ENCODE measurements around the gene PGM1.

The PGM1 gene

DNA sequence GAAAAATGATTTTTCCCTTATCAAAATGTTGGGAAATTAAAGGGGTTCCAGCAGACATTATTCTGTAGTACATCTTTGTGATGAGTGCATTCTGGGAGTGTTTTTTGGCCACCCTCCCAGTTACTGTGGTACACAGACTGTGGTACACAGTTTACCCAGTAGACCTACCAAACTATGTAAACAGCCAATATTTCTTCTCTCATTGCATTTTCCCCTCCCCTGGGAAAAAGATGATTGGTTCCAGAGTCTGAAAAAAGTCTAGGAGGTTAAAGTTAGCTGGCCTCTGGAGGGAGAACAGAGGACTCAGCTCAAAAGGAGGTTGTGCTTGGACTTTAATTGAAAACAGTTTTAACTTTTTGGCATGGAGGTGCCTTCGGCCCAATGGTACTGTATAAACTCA is 42.5 kb downstream of the PGM1 start:
- DNase-seq, result no peak

DNA sequence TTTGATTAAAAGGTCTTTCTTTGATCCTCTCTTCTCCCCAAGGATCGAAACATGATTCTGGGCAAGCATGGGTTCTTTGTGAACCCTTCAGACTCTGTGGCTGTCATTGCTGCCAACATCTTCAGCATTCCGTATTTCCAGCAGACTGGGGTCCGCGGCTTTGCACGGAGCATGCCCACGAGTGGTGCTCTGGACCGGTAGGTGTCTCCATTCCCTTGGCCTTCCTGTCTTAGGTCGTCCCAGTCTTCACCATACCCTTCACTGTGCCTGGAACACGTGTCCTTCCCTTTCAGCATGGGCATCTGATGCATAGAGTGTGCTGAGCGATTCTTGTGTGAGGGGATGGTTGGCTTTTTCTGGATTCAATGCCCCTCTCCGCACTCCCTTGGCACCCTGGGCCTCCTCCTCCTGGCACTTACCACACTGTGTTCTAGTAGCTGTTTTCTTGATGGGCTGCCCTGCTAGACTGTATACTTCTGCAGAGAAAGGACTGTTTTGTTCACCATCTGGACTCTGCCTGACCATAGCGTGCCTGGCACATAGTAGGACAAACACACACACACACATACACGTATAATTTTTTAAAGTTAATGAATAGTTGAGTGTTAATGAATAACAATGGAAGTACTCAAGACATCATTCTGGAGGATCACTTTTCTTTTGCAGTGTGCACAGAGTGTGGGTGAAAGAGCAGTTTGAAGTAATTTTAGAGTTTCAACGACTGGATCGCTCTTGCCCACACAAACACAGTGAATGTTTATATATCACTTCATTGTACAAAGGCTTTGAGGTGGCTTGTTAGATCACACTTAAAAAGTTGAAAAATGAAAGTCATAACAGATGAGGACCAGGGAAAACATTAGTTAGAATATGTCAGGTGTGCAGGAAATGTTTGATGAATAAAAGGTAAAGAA is 43.2 kb downstream of the PGM1 start:
- no peak for DNase-seq

DNA sequence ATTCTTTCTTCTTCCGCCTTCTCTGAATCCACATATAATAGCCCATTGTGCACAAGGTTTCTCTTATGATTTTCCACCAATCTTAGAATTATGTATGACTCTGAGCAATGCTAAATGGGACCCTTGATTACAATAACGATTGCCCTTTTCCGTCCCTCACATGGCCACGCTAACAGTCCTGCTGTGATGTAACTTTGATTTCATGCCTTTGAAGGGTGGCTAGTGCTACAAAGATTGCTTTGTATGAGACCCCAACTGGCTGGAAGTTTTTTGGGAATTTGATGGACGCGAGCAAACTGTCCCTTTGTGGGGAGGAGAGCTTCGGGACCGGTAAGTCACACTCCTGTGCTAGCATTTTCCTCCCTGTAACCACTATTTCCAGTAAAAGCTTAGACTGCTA is 45.3 kb downstream of the PGM1 start:
- DNase-seq, result no peak

DNA sequence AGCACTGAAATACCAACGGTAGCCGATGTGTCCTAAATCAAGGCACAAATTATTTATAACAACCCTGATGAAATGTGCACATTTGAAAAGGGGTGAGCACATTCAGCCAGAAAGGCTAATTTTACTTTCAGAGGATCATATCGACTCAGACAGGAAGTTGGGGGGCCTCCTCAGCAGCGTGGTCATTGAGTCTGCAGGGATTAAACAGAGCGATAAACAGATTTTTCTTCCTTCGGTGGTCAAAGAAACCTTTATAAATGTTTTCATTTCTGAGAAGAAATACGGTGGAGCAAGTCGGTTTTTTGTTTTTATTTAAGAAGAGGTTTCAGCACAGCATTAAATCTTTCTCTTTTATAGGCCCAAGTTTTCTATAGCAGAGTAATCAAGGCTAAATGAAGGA is 45.7 kb downstream of the PGM1 start:
- no peak for DNase-seq

DNA sequence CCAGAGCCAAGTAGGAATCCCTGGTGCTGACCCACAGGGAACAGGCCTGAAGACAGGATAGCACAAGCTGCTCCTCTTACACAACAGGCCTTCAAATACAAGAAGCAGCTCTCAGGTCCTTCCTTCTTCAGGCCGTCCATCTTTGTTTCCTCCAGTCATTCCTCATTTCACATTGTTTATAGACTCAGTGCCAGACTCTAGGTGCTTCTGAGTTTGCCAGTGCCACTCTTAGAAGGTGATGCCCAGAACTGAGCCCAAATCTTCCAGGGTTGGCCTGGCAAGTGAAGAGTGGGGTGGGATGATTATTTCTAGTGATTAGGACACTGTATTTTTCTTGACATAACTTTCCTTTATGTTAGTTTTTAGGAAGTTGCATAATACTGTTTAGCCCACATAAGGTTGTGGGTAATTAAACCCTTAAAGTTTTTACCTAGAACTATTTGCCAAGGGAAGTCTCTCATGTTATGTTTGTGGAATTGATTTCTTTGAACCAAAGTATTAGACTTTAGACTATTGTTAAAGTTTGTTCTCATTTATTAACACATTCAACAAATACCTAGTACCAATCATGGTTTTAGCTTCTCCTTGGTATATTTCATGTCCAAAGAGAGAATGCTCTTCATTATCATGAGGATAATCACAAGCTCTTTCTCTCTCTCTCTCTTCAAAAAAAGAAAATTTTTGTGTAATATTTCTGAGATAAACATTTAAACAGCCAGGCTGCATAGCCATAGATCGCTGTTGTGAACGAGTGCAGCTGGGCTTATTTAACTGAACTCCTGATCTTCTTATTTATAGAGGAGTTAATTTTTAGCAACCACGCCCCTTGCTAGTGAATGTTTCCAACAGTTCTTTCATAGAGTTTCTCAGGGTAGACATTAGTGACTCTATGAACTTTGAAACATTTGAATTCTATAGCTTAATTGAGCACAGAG is 47.7 kb downstream of the PGM1 start:
- DNase-seq, result no peak

DNA sequence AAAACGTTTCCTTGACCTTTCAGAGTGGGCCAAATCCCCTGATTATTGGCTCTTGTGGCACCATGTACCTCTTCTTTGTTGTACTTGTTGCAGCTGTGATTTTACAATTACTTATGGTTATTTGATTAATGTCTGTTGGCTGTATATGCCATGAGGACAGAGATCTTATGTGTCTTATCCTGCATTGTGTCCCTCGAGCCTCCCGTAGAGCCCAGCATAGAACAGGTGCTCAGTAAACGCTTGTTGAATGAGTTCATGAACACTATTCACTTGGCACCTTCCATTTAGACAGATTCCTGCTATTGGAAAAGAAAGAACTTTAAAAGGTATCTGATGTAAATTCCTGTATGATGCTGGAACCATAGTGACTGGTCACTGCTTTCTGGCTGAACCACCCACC is 48.4 kb downstream of the PGM1 start:
- DNase-seq, result no peak

DNA sequence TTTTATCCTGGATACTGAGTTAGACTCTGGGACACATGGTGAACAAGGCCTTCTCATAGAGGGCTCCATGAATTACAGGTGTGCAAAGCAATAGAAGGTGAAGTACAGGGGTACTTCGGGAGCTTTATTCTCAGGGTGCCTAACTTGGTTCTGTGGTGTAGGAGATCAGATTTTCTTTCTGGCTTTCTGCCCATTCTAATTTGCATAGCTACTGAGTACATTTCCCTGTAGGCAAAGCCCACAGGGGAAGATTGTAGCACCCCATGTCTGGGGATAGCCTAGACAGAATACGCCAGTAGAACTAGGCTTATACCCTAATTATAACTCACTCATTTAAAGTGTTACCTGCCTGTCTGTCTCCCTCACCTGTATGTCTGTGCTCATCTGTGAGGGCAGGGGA is 49.7 kb downstream of the PGM1 start:
- no peak for DNase-seq

DNA sequence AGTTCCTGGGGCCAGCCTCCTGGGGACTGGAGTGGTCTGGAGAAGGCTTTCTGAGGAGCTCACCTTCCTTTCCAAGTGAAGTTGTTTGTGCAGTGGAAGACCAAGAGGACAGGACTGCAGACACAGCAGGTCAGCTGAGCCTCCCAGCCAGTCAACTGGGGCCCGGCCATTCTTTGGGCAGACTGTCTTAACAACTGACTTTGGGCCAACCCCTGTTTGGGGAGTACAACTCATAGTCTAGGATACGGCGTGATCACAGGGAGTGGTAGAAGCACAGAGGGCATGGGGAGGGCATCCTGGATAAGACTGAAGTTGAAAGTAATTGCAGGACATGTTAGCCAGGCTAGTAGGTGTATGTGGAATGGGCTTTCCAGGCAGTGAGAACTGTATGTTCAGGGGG is 50.3 kb downstream of the PGM1 start:
- no peak for DNase-seq

DNA sequence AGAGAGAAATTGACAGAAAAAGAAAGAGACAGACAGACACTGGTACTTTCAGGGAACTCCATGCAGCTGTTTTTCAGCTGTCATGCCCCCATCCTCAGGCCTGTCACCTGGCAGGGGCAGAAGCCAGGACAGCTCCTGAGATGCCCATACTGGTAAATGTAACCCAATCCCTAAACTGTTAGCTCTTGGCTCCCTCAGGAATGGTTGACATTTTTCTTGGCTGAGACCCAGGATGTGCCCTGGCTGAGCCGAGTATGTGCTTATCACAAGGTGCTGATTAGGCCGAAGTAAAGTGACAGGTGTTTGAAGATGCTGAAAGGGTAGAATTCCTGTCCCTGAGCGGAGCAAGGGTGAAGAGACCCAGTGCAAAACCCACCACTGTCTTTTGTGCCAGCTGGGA is 50.7 kb downstream of the PGM1 start:
- no peak for DNase-seq

DNA sequence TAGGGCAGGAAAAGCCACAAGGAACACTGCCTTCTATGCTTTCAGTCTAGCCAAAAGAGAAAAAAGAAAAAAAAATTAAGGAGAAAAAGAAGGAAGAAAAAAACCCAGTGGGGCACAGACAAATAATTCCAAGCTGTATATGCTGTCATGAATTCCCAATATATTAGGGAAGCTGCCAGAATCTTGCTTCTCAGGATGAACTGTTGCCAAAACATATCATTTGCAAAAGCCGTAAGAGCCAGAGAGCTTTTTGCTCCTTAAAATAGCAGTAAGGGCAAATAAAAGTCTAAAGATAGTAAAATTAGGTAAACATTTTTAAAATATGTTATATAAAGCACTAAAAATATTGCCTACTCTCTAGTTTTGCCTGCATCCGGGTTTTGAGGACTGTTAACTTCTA is 52.1 kb downstream of the PGM1 start:
- DNase-seq, result no peak

DNA sequence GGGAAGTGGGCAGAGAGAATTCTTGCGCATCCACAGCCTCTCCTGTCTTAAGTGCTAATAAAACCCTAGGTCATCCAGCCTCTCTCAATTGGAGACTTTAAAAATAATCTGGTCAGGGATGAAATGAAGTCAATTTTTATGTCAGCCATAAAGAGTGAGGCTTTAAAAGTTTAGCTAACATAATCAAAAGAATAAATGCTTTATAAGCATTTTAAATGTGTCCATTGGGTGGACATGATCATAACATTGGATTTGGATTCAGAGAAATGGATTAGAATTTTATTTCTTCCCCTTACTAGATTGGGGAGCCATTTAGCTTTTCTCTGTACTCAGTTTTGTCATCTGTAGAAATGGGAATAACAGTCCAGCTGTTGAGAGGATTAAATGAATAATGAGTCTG is 55.5 kb downstream of the PGM1 start:
- no peak for DNase-seq

DNA sequence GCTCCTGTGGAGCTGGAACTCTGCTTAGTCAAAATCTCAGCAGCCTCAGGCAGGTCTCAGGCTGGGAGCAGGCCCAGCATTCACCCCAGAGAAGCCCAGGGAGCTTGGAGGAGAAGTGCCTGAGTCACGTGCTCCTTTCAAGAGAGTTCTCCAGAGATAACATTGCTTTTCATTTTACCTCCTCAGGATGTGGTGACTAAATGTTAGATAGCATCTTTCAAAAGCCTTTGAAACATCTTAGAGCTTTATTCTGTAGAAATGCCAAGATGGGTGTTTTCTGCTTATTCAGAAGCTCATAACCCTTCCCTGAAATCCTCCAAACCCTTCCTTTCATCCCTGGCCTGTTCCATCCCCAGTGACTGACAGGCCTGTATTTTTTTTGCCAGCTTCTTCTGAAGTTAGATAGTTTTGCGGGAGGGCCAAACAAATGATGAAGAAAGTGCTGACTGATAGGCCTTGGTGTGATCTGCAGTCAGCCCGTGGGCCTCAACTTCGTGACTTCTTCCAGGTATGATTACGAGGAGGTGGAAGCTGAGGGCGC is 58.0 kb downstream of the PGM1 start:
- DNase-seq, result peak in 2 of 5 experiments; percentile 39 to 90

DNA sequence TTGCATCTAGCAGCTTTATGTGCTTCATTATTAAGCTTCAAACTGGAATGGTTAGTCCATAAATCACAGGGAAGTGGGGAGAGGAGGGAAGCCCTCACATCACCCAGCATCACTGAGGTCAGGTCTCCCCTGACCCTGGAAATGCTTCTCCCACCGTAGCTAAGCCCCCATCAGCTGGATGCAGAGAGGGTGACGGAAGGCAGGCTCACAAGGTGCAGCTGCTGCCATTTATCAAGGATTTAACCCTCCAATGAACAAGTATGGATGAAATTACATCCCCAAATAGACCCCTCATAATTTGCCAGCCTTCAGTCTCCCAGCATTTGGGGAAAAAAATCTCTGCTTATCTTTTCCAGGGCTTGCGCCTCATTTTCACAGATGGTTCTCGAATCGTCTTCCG is 60.8 kb downstream of the PGM1 start:
- no peak for DNase-seq

DNA sequence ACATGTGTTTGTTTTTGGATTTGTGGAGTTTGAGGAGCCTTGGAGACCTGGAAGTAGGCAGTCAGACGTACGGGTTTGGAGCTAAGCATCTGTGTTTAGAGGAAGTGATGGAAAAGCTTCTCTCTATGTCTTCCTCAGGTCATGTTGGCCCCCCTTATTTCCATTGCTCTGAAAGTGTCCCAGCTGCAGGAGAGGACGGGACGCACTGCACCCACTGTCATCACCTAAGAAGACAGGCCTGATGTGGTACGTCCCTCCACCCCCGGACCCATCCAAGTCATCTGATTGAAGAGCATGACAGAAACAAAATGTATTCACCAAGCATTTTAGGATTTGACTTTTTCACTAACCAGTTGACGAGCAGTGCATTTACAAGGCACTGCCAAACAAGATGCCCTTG is 66.2 kb downstream of the PGM1 start:
- no peak for DNase-seq

DNA sequence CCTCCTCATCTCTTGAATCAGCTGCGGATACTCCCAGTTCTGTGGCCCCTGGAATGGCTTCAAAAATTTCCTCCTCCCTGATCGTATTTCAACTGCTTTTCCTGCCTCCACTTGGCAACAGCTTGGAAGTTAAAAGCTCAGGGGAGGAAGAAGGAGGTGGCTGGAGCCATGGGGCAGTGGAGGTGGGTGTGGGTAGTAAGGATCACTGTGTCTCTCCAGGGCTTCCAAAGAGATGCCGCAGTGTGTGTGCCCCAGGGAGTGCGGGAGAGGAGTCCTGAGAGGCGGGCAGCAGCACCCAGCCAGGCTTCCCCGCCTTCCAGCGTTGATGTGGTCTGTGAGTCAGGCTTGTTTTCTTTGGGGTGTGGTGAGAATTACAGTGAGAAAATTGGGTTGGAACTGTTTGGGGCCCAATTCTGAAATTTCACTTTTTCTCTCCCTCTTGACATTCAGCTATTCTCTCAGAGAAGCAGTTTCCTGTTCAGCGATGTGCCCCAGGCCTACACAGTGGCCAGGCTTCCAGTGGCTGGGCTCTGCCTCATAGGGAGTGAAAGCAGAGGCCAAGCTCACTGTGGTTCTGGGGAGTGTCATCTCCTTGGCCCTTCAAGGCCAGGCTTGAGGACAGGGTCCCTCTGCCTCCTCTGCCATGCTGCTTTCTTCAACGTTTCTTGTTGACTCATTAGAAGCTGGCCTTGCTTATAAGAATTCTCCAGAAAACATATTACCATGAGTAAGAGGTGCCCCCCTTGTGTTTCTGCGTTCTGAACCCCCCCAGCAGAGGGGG is 69.0 kb downstream of the PGM1 start:
- no peak for DNase-seq

DNA sequence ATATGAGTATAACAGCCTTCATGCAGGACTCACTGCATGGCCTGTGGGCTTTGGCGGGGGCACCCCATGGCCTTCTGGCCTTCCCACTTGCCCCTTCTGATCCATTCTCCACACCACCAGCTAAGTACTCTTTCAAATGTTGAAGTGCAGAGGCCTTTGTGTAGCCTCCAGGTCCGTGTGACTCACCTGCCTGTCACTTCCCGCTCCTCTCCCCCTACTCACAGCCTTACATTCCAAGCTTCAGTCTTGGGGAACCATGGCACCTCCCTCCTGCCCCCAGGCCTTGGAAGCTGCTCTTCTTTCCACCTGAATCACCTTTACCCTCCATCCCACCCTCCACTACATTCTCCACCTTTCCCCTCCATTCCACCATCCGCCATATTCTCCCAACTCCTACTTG is 69.6 kb downstream of the PGM1 start:
- DNase-seq, result no peak

DNA sequence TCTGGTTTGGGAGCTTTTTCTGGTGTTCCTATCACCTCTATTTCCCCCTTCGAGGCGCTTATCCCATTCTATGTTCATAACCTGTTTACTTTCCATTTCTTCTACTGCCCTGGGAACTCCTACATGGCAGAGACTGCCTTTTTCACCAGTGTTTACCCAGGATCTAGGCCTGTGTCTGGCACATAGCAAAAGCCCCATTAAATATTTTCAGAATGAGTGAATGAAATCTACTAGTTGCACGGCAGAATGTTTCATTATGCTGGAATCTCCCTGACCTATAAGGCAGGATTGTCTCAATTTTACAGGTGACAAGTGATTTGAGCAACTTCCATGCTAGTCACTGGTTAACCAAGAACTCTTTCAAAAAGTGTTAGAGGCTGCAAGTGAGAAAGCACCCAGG is 70.1 kb downstream of the PGM1 start:
- no peak for DNase-seq

DNA sequence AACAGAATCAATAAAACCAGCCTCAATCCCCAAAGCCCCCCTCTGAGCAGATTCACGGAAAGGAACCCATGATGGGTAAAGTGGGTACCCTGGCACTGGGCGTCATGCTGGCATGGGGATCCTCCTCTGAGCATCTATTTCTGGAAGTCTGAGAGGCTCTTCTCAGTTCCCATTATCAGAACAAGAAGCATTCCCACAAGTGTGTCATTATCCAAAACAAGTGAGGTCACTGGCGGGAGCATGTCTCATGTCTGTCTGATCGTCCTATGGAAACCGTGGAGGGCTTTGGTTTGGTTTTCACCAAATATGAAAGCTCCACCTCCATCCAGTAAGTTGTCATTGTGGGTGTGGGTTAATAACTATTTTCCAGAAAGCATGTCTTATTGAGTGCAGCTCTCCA is 70.7 kb downstream of the PGM1 start:
- DNase-seq, result no peak

DNA sequence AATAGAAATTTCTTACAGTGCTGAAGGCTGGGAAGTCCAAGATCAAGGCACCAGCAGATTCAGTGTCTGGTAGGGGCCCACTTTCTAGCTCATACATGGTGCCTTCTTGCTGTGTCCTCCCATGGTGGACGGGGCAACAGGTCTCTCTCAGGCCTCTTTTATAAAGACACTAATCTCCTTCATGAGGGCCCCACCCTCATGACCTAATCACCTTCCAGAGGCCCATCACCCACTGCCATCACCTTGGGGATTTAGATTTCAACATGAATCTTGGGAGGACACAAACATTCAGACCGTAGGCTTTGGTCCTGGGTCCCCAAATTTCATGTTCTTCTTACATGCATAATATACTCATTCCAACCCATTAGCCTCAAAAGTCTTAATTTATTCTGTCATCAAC is 71.5 kb downstream of the PGM1 start:
- DNase-seq, result no peak

DNA sequence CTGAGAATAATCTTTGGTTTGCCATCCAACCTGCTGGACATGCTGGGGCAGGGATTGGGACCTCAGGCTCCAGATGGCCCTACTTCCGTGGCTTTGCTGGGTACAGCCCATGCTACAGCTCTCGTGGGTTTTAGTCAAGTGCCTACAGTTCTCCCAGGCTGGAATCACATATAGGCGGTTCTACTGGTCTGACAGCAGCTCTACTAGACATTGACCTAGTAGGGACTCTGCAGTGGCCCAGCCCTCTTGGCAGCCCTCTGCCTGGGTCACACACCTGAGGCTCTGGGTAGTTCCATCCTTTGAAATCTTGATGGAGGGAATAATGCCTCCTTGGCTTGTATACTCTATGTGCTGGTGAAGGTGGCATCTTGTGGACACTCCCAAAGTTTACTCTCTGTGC is 72.2 kb downstream of the PGM1 start:
- DNase-seq, result no peak

DNA sequence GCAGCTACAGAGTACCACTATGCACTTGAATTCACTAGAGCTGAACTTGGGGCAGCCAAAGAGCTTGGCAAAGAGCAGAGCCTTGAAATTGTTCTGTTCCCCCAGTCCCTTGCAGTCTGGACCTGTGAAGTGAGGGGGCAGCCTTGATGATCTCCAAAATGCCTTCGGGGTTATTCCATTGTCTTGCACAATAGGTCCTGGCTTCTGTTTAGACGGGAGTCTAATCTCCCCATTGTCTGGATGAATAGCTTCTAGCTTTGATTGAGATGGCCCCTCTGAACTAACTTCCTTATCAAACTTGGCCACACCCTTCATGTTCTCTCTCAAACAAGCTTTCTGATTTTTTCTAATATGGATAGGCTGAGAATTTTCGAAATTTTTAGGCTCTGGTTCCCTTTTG is 72.6 kb downstream of the PGM1 start:
- no peak for DNase-seq

DNA sequence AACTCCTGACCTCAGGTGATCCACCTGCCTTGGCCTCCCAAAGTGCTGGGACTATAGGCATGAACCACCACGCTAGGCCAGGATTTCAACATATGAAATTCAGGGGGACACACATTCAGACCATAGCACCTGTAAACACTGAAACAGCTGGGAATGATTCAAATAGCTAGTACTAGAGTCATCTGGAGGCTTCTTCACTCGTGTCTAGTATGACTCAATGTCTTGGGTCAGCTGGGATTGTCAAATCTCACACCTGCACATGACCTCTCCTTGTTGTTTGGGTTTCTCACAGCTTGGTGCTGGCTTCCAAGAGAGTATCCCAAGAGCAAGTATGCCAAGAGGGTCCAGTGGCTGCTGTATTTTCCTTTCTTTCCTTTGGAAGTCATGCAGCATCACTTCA is 75.1 kb downstream of the PGM1 start:
- DNase-seq, result no peak

All from T-helper 2 cell (primary cell).